Stimulated activated CD4-positive, alpha-beta T cell treated with anti-CD3 and anti-CD28 coated beads, Interleukin-2, amount 100 ng/mL, for 4 hours (primary cell): ENCODE measurements around the gene SPOUT1.

ENCODE experiments used
- DNase-seq: peaks from one replicate; pipeline ENCODE4 v3.0.0-alpha.2; 2020; ENCODE audit warnings: low read depth

Gene SPOUT1

GRCh38 chr9:128771745-128772519, 57.7 kb downstream of the SPOUT1 start, which contains the start of gene ZER1:
ZER1 (minus strand) TSS chr9:128771927; CDS start chr9:128755565, 16,362 bp downstream.
- peak; percentile 92 for DNase-seq

- no peak for DNase-seq
These were observed 58.4 kb downstream of the SPOUT1 start for GRCh38 chr9:128771094-128771721.

DNA sequence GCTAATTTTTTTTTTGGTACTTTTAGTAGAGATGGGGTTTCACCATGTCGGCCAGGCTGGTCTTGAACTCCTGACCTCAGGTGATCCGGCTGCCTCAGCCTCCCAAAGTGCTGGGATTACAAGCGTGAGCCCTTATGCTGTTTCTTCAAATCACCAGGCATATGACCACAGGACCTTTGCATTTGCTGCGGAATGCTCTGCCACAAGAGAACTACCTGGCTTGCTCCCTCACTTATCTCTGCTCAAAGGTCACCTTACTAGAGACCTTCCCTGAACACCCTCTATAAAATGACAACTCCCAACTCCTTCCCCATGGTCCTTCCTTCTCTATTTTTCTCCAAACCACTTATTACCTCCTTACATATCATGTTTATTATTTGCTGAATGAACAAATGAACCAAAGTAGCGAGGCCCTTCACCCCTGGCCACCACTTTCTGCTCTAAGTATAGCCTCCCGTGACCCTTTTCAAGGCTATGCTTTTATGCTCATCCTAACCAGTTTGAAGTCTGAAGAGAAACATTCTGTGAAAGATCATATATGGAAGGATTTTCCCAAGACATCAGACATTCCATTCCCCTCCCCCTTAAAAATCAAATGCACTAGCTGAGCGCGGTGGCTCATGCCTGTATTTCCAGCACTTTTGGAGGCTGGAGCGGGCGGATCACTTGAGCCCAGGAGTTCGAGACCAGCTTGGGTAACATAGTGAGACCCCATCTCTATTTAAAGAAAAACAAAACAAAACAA, 59.1 kb downstream of the SPOUT1 start:
- DNase-seq, result no peak
